T-cell (primary cell): ENCODE measurements around the gene ST6GAL1. TPM values are rescaled to one million over a fixed set of nuclear protein-coding genes. Genes with fewer than 3 reads are reported as not detected.

Source experiments
- ATAC-seq, 4 experiments: fragments of 200-7000 bp in 3 of 4; fragments of 150-1000 bp in 1 of 4; cut with Tn5 transposase; replicated peaks in 1 of 4; 1 replicate in 3 of 4; 2 replicates in 1 of 4; pipeline ENCODE4 v1.10.0; 2021; ENCODE audit warnings: moderate library complexity in 3 of 4, mild to moderate bottlenecking in 2 of 4, moderate number of reproducible peaks in 1 of 4
- CTCF ChIA-PET, 2 donors: fragments of 300-600 bp; sonication (Branson Sonifier 250); formaldehyde crosslinking; loops; one replicate each; lab custom pipeline; 2022; ENCODE audit warnings: antibody characterized with exemption in 2 of 2; lab: Charles Lee
- POLR2A ChIA-PET, 2 donors: fragments of 300-600 bp; sonication (Branson Sonifier 250); formaldehyde crosslinking; loops; one replicate each; lab custom pipeline; 2022; ENCODE audit warnings: antibody characterized with exemption in 2 of 2; lab: Charles Lee
- DNase-seq, 35 experiments: peaks; one replicate each; pipeline versions ENCODE4 v3.0.0 to v3.0.0-alpha.2; 2013 to 2023
- H3K27ac ChIP-seq: one replicate; pipeline ENCODE4 v1.5.1; 2013; ENCODE audit warnings: low read length
- H3K27me3 ChIP-seq, 2 experiments: replicated peaks in 1 of 2; 1 replicate in 1 of 2; 2 replicates in 1 of 2; pipeline versions ENCODE4 v1.6.1 to v1.7.0; 2013; ENCODE audit warnings: low read length in 1 of 2, mixed read lengths in 1 of 2; ENCODE audit not compliant: control insufficient read depth in 2 of 2, insufficient read depth in 2 of 2; ENCODE audit errors: extremely low read depth in 1 of 2
- H3K36me3 ChIP-seq, 2 donors: 1 replicate in 1 of 2; 2 replicates in 1 of 2; pipeline versions ENCODE4 v1.6.1 to v1.7.0; 2013; ENCODE audit warnings: low read length in 1 of 2; ENCODE audit not compliant: control insufficient read depth in 2 of 2, insufficient read depth in 1 of 2; ENCODE audit errors: extremely low read depth in 1 of 2
- H3K4me1 ChIP-seq, 2 experiments: 1 replicate in 1 of 2; 2 replicates in 1 of 2; pipeline versions ENCODE4 v1.6.1 to v1.7.0; 2013; ENCODE audit warnings: low read length in 2 of 2, mixed read lengths in 1 of 2; ENCODE audit not compliant: insufficient read depth in 2 of 2, control insufficient read depth in 1 of 2; ENCODE audit errors: extremely low read depth in 1 of 2
- H3K4me3 ChIP-seq, 2 donors: 1 replicate in 1 of 2; 2 replicates in 1 of 2; pipeline versions ENCODE4 v1.5.1 to v1.7.0; 2013; ENCODE audit warnings: mild to moderate bottlenecking in 2 of 2, low read length in 1 of 2, moderate library complexity in 1 of 2; ENCODE audit not compliant: control insufficient read depth in 1 of 2; ENCODE audit errors: extremely low read depth in 1 of 2
- H3K9me3 ChIP-seq: 2 replicates; pipeline ENCODE4 v1.7.0; 2013
- H3K27ac Mint-ChIP-seq, 2 donors: one replicate each; pipeline ENCODE4 v1.8.0; 2020 to 2021; ENCODE audit warnings: mild to moderate bottlenecking in 2 of 2, mixed read lengths in 2 of 2
- H3K27me3 Mint-ChIP-seq, 2 donors: one replicate each; pipeline ENCODE4 v1.8.0; 2021 to 2022; ENCODE audit warnings: mixed read lengths in 2 of 2
- H3K36me3 Mint-ChIP-seq: one replicate; pipeline ENCODE4 v1.8.0; 2021; ENCODE audit warnings: mixed read lengths
- H3K4me1 Mint-ChIP-seq, 3 donors: one replicate each; pipeline ENCODE4 v1.8.0; 2020 to 2022; ENCODE audit warnings: mixed read lengths in 3 of 3, mild to moderate bottlenecking in 1 of 3
- H3K4me3 Mint-ChIP-seq, 3 donors: one replicate each; pipeline ENCODE4 v1.8.0; 2020 to 2022; ENCODE audit warnings: mild to moderate bottlenecking in 3 of 3, mixed read lengths in 3 of 3, moderate library complexity in 3 of 3
- H3K9me3 Mint-ChIP-seq, 3 donors: one replicate each; pipeline ENCODE4 v1.8.0; 2020 to 2022; ENCODE audit warnings: mixed read lengths in 3 of 3
- WGBS: methylation state at CpG from one replicate; pipeline ENCODE4 v1.1.5; 2013; ENCODE audit warnings: missing lambda C conversion rate; ENCODE audit not compliant: insufficient coverage; 5-methylcytosine and 5-hydroxymethylcytosine counted together
- total RNA-seq, 35 experiments: library from RNA in 6 of 35; stranded (reverse) in 6 of 35; fragments of 120-200 nt in 1 of 35; gene quantifications; one replicate each; pipeline versions ENCODE4 v1.2.1 to v1.2.4 and lab custom pipeline; 2013 to 2026

ST6GAL1 gene
- total RNA-seq, 5 donors from 2014 or later (not counting 1 experiment from before 2014, with no cell fraction given) = 148 to 237 (median 212) TPM

DNA sequence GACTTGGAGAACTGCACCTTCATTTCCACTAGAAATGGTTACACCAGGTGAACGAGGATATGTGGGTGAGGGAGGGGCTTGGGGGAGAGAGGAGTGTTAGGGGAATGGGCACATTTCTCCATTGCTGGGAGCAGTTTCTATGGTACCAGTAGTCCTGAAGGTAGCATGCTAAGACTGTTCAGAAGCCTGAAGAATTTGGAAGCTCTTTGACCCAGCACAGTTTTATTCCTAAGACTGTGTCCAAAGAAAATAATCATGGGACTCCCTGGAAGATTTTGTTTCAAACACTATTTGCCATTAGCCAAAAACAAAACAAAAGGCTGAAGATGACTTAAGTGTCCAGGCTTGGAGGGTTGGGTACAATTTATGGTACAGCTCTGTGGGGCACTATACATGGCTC lies 32.1 kb downstream of the ST6GAL1 start:
- ATAC-seq (no peak), DNase-seq (no peak)
- CTCF ChIA-PET = interaction anchor here in 1 of 2 donors (0.5 to 1.4 kb wide), 2 partner anchors 10 to 149 kb away, joined by 3 to 8 read pairs; no protein-coding TSS in a partner anchor
- Mint-ChIP-seq H3K9me3 (no peaks in the 10 kb centered on the region), H3K36me3 (peaks cover 33% of the 10 kb centered on the region), H3K4me1 (peaks cover 45 to 76% (median 58%) of the 10 kb centered on the region in 3 donors), H3K27ac (peak overlapping the region; percentile 44 to 53), H3K27me3 (no peaks in the 10 kb centered on the region), H3K4me3 (no peak overlapping the region)
- Histone ChIP-seq H3K4me1 (peaks cover 0 to 25% of the 10 kb centered on the region in 2 experiments), H3K36me3 (peaks cover 12 to 48% of the 10 kb centered on the region in 2 donors), H3K27me3 (no peaks in the 10 kb centered on the region), H3K9me3 (no peaks in the 10 kb centered on the region), H3K27ac (no peak overlapping the region), H3K4me3 (no peak overlapping the region)
- WGBS = no CpG with 5 or more reads among the region's 1 CpG
- POLR2A ChIA-PET = no interaction called here

- no peaks in the 10 kb centered on the region for H3K27me3 ChIP-seq
- 83% methylated on average over 5 of the region's 5 CpGs for WGBS
- Mint-ChIP-seq H3K4me1 (peaks cover 52 to 78% (median 62%) of the 10 kb centered on the region in 3 donors), H3K27ac (peak overlapping the region; percentile 55 to 58), H3K36me3 (peaks cover 44% of the 10 kb centered on the region), H3K27me3 (no peaks in the 10 kb centered on the region), H3K4me3 (no peak overlapping the region), H3K9me3 (no peaks in the 10 kb centered on the region)
- POLR2A ChIA-PET = no interaction called here
- no peak overlapping the region for H3K4me3 ChIP-seq
- no peaks in the 10 kb centered on the region for H3K9me3 ChIP-seq
- peaks cover 0 to 25% of the 10 kb centered on the region in 2 experiments for H3K4me1 ChIP-seq
- ATAC-seq (no peak), DNase-seq (no peak)
- H3K27ac ChIP-seq = no peak overlapping the region
- CTCF ChIA-PET = no interaction called here
- H3K36me3 ChIP-seq = peaks cover 13 to 57% of the 10 kb centered on the region in 2 donors
Measured at GRCh38 chr3:186963636-186964035, 33.3 kb downstream of the ST6GAL1 start.

GRCh38 chr3:186964071-186964470 lies 33.7 kb downstream of the ST6GAL1 start:
- no CpG with 5 or more reads among the region's 6 CpGs for WGBS
- H3K27ac Mint-ChIP-seq = peak overlapping the region in 1 of 2 donors; percentile 58
- peaks cover 13 to 57% of the 10 kb centered on the region in 2 donors for H3K36me3 ChIP-seq
- H3K4me1 ChIP-seq = peaks cover 0 to 24% of the 10 kb centered on the region in 2 experiments
- peaks cover 53 to 77% (median 60%) of the 10 kb centered on the region in 3 donors for H3K4me1 Mint-ChIP-seq
- no peaks in the 10 kb centered on the region for H3K27me3 Mint-ChIP-seq
- H3K9me3 ChIP-seq = no peaks in the 10 kb centered on the region
- H3K4me3 Mint-ChIP-seq = no peak overlapping the region
- ChIA-PET CTCF (no interaction called here), POLR2A (no interaction called here)
- no peak for DNase-seq
- H3K36me3 Mint-ChIP-seq = peaks cover 46% of the 10 kb centered on the region
- H3K9me3 Mint-ChIP-seq = no peaks in the 10 kb centered on the region
- H3K4me3 ChIP-seq = no peak overlapping the region
- no peak for ATAC-seq
- H3K27me3 ChIP-seq = no peaks in the 10 kb centered on the region
- no peak overlapping the region for H3K27ac ChIP-seq

DNA sequence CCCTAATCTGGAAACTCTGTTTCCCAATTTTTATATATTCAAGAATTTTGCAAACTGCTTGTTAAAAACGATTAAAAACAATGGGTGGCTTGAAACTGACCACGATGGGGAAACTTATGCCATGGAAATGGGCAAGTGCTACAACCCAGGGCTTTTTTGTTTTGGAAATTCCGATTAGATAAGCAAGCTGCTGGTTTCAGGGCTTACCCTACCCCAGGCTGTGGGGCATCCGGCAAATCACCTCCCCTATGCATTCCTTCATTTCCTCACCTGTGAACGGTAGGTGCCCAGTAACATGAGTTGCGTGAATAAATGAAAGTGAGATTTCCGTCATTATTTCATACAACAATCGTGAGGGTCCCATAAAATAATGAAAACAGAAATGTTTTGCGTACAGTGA lies 34.3 kb downstream of the ST6GAL1 start:
- ChIA-PET POLR2A (interaction anchor here in 1 of 2 donors (0.7 kb wide), 1 partner anchor 32 kb away, joined by 3 read pairs; no protein-coding TSS in a partner anchor), CTCF (no interaction called here)
- ATAC-seq (no peak), DNase-seq (no peak)
- Mint-ChIP-seq H3K27ac (peak overlapping the region; percentile 58 to 75), H3K27me3 (no peaks in the 10 kb centered on the region), H3K36me3 (peaks cover 52% of the 10 kb centered on the region), H3K9me3 (no peaks in the 10 kb centered on the region), H3K4me1 (peaks cover 53 to 77% (median 60%) of the 10 kb centered on the region in 3 donors), H3K4me3 (no peak overlapping the region)
- Histone ChIP-seq H3K36me3 (peaks cover 13 to 61% of the 10 kb centered on the region in 2 donors), H3K4me3 (no peak overlapping the region), H3K9me3 (no peaks in the 10 kb centered on the region), H3K27ac (no peak overlapping the region), H3K4me1 (peaks cover 0 to 19% of the 10 kb centered on the region in 2 experiments), H3K27me3 (no peaks in the 10 kb centered on the region)
- 64% methylated on average over 3 of the region's 9 CpGs for WGBS

DNA sequence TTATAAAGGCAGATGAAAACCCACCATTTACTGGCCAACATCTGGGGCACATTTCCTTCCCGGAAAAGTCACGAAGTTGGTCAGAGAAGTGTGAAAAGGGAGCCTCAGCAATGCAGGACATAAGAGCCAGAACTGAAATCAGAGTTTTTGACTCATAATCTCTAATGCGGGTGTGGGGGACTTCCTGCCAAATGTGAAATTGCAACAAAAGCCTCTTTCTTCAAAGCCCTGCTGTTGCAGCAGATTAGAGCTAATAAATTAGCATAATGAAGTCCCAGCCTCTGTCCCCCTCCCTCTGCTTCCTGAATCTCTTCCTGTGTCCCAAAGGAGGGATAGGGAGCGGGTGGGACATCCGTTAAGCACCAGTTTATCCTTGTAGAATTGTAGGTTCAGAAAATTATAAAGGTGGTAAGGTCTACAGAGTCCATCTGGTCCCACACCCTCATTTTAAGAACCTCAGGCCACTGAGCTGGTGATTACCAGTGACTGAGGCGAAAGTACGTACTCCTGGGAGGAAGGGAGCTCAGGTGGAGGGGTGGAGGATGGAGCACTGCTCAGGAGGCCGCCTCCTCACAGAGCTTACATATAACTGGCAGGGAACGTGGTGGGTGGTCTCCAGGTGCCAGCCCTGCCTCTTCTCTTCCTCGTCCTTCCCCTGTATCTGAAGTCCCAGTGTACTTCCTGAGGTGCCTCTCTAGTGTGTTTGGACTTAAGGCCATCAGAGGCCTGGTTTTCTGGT lies 35.0 kb downstream of the ST6GAL1 start:
- Mint-ChIP-seq H3K4me1 (peaks cover 48 to 74% (median 57%) of the 10 kb centered on the region in 3 donors), H3K9me3 (no peaks in the 10 kb centered on the region), H3K27me3 (no peaks in the 10 kb centered on the region), H3K4me3 (no peak overlapping the region), H3K36me3 (peaks cover 50% of the 10 kb centered on the region), H3K27ac (peak overlapping the region; percentile 61 to 75)
- Histone ChIP-seq H3K27ac (no peak overlapping the region), H3K9me3 (no peaks in the 10 kb centered on the region), H3K4me3 (no peak overlapping the region), H3K4me1 (peaks cover 0 to 12% of the 10 kb centered on the region in 2 experiments), H3K36me3 (peaks cover 13 to 58% of the 10 kb centered on the region in 2 donors), H3K27me3 (no peaks in the 10 kb centered on the region)
- ATAC-seq = no peak
- ChIA-PET CTCF (interaction anchor here (0.6 to 2.3 kb wide), 3 partner anchors 116 to 1124 kb away, joined by 3 to 10 read pairs (median 3); no protein-coding TSS in a partner anchor), POLR2A (interaction anchor here in 1 of 2 donors (0.7 kb wide), 1 partner anchor 31 kb away, joined by 3 read pairs; no protein-coding TSS in a partner anchor)
- 78% methylated on average over 4 of the region's 10 CpGs for WGBS
- no peak for DNase-seq

- WGBS = 91% methylated on average over 3 of the region's 6 CpGs
- peaks cover 0 to 10% of the 10 kb centered on the region in 2 experiments for H3K4me1 ChIP-seq
- Mint-ChIP-seq H3K27ac (peak overlapping the region in 1 of 2 donors; percentile 2), H3K9me3 (no peaks in the 10 kb centered on the region), H3K4me3 (no peak overlapping the region), H3K4me1 (peaks cover 41 to 73% (median 52%) of the 10 kb centered on the region in 3 donors), H3K36me3 (peaks cover 60% of the 10 kb centered on the region), H3K27me3 (no peaks in the 10 kb centered on the region)
- H3K27me3 ChIP-seq = no peaks in the 10 kb centered on the region
- ATAC-seq (no peak), DNase-seq (no peak)
- no peak overlapping the region for H3K4me3 ChIP-seq
- ChIA-PET CTCF (interaction anchor here in 1 of 2 donors (0.7 to 2.3 kb wide), 3 partner anchors 59 to 427 kb away, joined by 3 to 10 read pairs (median 3); no protein-coding TSS in a partner anchor), POLR2A (no interaction called here)
- H3K36me3 ChIP-seq = peaks cover 17 to 64% of the 10 kb centered on the region in 2 donors
- no peaks in the 10 kb centered on the region for H3K9me3 ChIP-seq
- no peak overlapping the region for H3K27ac ChIP-seq
Measured at GRCh38 chr3:186966406-186966805, 36.1 kb downstream of the ST6GAL1 start.
